Vagina (tissue), 1 donor: ENCODE data around the gene KCNC3. TPM values are rescaled to one million over a fixed set of nuclear protein-coding genes. Genes with fewer than 3 reads are reported as not detected.

ENCODE experiments used
- total RNA-seq: library from RNA; depleted of rRNA; stranded (reverse); fragments of >200 nt; gene quantifications from one replicate; pipeline ENCODE4 v1.2.3, GENCODE V29; 2016

Gene KCNC3
- total RNA-seq, 1 donor from 2014 or later = 0.98 TPM

Other genes with a start within 250 kb of the KCNC3 start
- not detected for gene IZUMO2, start 166.1 kb downstream of the KCNC3 start, total RNA-seq
- 51.6 TPM for gene MYH14, start 125.8 kb downstream of the KCNC3 start, total RNA-seq
- gene NAPSA, start 36.3 kb upstream of the KCNC3 start, total RNA-seq = 0.74 TPM
- gene NR1H2, start 47.1 kb upstream of the KCNC3 start, total RNA-seq = 84.7 TPM
- 16.7 TPM for gene POLD1, start 55.0 kb upstream of the KCNC3 start, total RNA-seq
- not detected for gene SPIB, start 89.6 kb upstream of the KCNC3 start, total RNA-seq
- gene MYBPC2, start 103.5 kb upstream of the KCNC3 start, total RNA-seq = not detected
- 33.1 TPM for gene EMC10, start 147.1 kb upstream of the KCNC3 start, total RNA-seq
- gene GARIN5A, start 147.5 kb upstream of the KCNC3 start, total RNA-seq = not detected
- gene JOSD2, start 181.8 kb upstream of the KCNC3 start, total RNA-seq = 60.9 TPM
- not detected for gene ASPDH, start 184.5 kb upstream of the KCNC3 start, total RNA-seq
- gene LRRC4B, start 239.1 kb upstream of the KCNC3 start, total RNA-seq = 17.9 TPM